ENCODE measurements around the gene UBE2M. TPM values are rescaled to one million over a fixed set of nuclear protein-coding genes. Genes with fewer than 3 reads are reported as not detected.
"Not testable (repeated sequence)": the region's sequence is repeated elsewhere in the genome, so short reads cannot be mapped to it uniquely, and the experiment has no call there.

UBE2M gene
- total RNA-seq, 1 experiment from 2014 or later: 113 TPM

DNA sequence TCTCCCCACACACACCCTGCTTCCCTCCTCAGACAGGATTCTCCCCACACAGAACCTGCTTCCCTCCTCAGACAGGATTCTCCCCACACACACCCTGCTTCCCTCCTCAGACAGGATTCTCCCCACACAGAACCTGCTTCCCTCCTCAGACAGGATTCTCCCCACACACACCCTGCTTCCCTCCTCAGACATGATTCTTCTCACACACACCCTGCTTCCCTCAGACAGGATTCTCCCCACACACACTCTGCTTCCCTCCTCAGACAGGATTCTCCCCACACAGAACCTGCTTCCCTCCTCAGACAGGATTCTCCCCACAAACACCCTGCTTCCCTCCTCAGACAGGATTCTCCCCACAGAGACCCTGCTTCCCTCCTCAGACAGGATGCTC is 19.2 kb downstream of the UBE2M start:
- not testable (repeated sequence) for DNase-seq (ENCODE audit: low read depth)

GRCh38 chr19:58538257-58539168 is 19.9 kb downstream of the UBE2M start:
- no peak for DNase-seq (ENCODE audit: low read depth)

- no peak for DNase-seq (ENCODE audit: low read depth)
These were observed 21.3 kb downstream of the UBE2M start for GRCh38 chr19:58536852-58537798.

- DNase-seq (ENCODE audit: low read depth): no peak
These were observed 22.6 kb downstream of the UBE2M start for GRCh38 chr19:58535857-58536256.

DNA sequence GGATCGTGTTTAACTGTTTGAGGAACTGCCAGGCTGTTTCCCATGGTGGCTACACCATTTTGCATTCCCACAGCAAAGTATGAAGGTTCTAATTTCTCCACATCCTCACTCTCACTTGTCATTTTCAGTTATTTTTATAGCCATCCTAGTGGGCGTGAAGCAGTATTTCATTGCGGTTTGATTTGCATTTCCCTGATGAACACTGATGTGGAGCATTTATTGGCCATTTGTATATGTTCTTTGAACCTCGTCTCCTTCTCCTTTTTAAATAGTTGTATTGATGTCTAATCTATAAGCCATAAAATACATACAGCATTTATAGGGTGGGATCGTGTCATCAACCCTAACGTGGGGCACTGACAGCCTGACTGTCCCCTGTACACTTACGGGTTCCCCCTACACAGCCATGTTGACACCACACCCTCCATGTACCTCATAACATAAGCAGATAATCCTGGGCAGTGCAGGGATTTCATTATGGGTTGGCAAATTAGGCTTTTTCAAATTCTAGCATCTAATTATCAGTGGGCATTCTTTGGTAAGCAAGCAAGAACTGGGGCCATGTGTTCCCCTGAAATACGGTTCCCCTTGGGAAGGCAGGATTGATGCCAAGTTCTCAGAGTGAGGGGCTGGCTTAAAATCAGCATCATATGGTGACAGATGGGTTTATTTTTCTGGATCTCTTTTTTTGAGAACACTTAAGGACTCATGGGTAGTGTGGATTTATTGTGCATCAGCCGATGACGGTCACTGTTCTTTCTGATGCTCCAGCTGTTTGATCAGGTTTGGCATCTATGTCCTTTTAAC is 27.2 kb downstream of the UBE2M start:
- DNase-seq (ENCODE audit: low read depth): no peak

GRCh38 chr19:58529405-58529804 is 29.0 kb downstream of the UBE2M start:
- no peak for DNase-seq (ENCODE audit: low read depth)

DNA sequence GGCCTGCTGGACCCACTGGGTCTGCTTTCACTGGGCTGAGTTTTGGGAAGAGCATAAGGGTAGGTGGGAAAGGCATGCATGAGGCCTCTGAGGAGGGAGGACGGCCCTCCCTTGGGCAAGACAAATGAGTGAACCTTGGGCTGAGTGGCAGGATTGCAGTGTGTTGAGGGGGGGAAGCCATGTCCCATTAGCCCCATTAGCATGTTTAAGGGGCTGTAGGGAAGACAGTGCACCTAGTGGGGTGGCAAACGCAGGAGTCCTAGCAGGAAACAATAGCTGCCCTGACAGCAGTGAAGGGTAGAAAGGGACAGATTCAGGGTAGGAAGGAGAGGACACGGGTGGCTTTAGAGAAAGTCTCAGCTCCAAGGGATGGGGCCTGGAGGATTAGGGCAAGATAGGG is 35.7 kb downstream of the UBE2M start:
- no peak for DNase-seq (ENCODE audit: low read depth)

DNA sequence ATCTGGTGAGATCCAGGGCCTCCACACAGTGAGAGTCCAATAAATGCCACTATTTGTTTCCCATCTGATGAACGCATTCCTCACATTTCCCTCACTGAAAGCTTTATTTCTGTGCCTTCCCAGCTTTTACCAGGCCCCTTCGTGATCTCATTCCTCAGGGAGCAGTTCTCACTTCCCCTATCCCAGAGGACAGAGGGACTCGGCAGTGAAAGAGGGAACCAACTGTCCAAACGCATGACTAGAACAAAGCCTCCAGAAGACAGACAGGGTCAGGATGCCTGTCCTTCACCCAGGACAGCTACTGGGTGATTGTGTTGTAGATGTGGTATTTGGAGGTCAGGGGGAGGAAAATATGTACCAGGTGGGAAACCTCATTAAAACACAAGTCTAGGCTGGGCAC is 36.8 kb downstream of the UBE2M start:
- DNase-seq (ENCODE audit: low read depth): no peak

GRCh38 chr19:58520257-58520599 is 38.2 kb downstream of the UBE2M start:
- no peak for DNase-seq (ENCODE audit: low read depth)

- peak; percentile 95 for DNase-seq (ENCODE audit: low read depth)
These were observed 38.8 kb downstream of the UBE2M start, which contains the start of gene ZBTB45 for GRCh38 chr19:58519355-58520256. Gene ZBTB45 (minus strand): TSS chr19:58519810. CDS start chr19:58517673, 2,137 bp downstream.

DNA sequence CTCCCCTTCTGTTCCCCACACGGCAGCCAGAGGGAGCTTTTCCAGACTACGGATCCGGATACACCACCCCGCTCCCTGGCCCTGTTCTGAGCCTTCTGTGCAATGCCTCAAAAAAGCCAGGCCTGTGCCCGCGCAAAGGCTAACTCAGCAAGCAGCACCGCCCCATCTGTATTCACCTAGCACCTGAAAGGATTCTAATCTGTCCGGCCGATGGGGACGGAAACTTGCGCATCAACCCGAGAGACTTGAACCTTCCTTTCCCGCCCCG is 39.4 kb downstream of the UBE2M start:
- peak; percentile 75 for DNase-seq (ENCODE audit: low read depth)

DNA sequence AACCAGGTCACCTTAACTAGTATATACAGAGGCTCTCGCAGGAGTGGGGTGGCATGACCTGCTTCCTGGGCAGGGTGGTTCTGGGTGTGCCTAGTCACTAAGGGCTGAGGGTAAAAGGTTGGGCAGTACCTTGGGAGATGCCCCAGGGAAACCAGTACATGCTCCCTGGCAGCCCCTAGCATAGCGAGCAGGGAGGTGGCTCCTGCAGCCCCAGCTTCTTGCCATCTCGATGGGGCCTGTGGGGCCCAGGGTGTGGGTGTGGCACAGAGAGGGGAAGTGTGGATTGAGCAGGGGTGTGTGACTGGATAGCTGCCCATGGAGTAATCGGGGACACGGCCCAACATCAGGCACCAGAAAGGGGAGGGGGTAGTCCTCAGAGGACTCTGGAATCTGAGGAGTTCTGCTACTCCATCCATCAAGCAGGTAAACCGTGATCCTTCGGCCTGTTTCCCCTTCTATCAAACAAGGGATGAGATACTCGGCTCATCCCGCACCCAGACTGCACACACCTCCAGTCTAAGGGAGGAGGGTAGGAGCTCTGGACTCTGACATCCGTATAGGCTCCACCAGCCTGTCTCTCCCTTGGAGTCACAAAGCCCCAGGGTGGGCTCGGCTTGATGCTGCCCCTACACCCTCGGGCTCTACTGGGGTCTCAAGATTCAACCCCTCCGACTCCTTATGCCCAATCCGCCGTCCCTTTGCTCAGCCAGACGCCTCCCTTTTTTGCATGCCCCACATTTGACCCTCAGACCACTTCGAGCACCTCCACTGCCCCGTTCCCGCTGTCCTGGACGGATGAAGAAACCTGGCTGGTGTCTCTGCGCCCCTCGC is 39.9 kb downstream of the UBE2M start:
- DNase-seq (ENCODE audit: low read depth): no peak

DNA sequence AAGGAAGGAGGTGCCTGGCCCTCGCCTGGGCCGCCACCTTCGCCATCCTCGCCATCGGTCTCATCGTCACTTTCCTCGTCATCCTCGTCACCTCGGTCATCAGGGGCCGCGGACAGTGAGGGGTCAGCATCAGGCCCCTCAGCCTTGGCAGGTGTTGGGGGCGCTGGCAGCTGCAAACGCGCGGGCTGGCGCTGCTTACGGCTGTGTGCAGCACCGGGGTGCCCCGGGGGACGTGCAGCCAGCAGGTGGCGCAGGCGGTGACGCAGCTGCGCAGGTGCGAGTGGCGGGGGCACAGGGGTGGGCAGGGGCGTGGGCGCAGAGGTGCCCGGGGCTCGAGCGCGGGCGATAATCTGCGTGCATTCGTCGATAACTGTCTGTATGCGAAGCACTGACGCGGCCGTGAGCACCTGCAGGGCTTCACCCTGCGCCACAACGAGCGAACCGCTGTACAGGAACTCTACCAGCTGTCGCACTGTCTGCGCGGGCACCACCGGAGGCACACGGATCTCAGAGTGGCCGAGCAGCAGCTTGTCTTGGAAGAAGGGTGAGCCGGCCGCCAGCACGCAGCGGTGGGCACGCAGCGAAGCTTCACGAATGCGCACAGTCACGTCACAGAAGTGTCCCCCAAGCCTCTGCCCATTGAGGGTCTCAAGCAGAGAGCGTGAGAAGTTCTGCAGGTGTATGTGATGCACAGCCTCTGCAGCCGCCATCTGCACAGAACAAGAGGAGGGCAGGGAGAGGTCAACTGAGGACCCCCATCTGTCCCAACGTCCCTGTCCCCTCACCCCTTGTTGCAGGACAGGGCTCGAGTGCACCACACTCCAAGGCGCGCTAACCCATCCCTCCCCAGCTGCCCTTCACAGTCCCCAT is 41.2 kb downstream of the UBE2M start:
- no peak for DNase-seq (ENCODE audit: low read depth)

DNA sequence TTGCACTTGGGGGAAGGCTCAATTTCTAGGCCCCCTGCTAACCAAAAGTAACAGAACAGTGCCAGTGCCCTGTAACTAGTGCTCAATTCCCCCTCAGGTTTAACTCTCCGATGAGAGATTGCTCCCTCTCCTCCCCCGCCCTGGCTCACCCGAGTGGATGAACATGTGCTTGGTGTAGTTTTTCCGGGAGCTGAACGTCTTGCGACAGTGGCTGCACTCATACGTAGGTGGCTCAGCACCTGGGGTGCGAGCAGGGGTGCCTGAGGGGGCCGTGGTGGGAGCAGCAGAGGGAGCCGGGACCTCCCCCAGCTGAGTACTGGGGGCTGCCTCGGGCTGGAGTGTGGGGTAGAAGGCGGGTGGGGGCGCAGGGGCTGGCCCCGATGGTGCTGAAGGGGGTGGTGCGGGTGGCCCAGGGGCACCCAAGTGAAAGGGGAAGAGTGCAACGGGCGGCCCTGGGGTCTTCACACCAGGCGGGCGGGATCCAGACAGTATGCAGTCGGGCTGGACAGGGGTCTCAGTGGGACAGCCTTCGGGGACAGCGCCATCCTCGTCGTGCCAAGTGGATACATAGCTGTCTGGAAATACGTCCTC is 42.1 kb downstream of the UBE2M start:
- no peak for DNase-seq (ENCODE audit: low read depth)

- no peak for DNase-seq (ENCODE audit: low read depth)
These were observed 43.2 kb downstream of the UBE2M start for GRCh38 chr19:58515259-58515658.

- no peak for DNase-seq (ENCODE audit: low read depth)
These were observed 43.8 kb downstream of the UBE2M start for GRCh38 chr19:58514564-58515022.

DNA sequence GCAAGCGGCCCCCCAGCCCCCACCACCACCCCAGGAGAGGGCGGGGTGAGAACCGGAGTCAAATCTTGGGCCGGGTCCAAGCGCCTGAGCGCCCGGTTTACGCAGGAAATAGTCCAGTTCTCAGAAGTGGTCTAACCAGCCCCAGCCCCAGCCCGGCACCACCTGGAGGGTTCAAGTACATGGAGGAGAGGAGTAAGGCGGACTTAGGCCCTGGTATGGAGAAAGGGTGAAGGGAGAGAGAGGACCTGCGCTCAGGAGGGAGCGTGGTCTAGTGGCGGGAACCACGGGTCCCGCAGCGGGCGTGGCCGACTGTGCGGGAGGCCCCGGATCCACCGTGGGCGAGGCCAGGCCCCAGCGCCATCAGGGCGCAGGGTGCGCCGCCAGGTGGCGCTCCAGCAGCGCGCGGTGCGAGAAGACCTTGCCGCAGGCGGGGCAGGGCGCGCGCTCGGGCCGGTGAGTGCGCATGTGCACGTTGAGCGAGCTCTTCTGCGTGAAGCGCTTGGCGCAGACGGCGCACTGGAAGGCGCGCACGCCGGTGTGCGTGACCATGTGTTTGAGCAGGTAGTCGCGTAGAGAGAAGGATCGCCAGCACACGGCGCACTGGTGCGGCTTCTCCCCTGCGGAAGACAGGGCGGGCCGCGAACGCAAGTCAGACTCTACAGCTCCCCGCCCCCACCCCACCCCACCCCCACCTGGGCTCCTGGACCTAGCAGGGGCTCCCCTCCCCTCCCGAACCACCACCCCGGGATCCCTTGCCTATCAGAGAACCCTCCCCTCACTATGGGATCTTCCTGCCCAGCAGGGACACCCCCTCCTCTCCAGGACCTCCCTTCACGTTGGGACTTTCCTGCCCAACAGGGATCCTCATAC is 44.5 kb downstream of the UBE2M start:
- DNase-seq (ENCODE audit: low read depth): no peak
